Measurements from ENCODE around the gene SLC12A7.

The SLC12A7 gene

GRCh38 chr5:1036504-1037122, 75.2 kb downstream of the SLC12A7 start:
- DNase-seq (ENCODE audit: low read depth): no peak

GRCh38 chr5:1035421-1036405, 76.2 kb downstream of the SLC12A7 start:
- H3K4me3 ChIP-seq (ENCODE audit: low read depth, low read length): no peak overlapping the region
- DNase-seq (ENCODE audit: low read depth): no peak
- TF ChIP-seq CTCF (IDR thresholded peaks at IDR 0.05; ENCODE audit: control insufficient read depth, extremely low read depth, insufficient read depth): no peak

More at GRCh38 chr5:1036504-1037122, 75.2 kb downstream of the SLC12A7 start:
- no peak overlapping the region for H3K4me3 ChIP-seq (ENCODE audit: low read depth, low read length)
- TF ChIP-seq CTCF (IDR thresholded peaks at IDR 0.05; ENCODE audit: control insufficient read depth, extremely low read depth, insufficient read depth): no peak

- DNase-seq (ENCODE audit: low read depth): no peak
- no peak for TF ChIP-seq CTCF (IDR thresholded peaks at IDR 0.05; ENCODE audit: control insufficient read depth, extremely low read depth, insufficient read depth)
- no peak overlapping the region for H3K4me3 ChIP-seq (ENCODE audit: low read depth, low read length)
Observed at GRCh38 chr5:1034986-1035385, 76.9 kb downstream of the SLC12A7 start.

DNA sequence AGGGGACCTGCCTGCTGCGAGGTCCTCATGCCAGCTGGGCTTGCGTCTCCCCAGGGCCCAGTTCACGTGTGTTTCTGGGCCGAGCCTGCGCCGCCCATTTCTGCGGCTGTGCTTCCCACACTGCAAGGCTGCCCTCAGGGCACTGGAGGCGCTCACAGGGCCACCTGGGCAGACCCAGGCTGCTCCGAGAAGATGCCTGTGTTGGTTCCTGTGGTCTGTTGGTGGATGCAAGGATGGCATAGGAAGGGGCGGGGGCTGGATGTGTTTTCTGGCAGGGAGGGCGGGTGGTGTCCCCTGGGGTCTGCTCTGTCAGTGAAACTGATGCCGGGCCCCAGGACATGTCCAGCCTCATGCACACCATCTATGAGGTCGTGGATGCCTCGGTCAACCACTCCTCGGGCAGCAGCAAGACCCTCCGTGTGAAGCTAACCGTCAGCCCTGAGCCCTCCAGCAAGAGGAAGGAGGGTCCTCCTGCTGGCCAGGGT, 77.4 kb downstream of the SLC12A7 start:
- H3K4me3 ChIP-seq (ENCODE audit: low read depth, low read length): no peak overlapping the region
- no peak for TF ChIP-seq CTCF (IDR thresholded peaks at IDR 0.05; ENCODE audit: control insufficient read depth, extremely low read depth, insufficient read depth)
- DNase-seq (ENCODE audit: low read depth): no peak

- no peak overlapping the region for H3K4me3 ChIP-seq (ENCODE audit: low read depth, low read length)
- DNase-seq (ENCODE audit: low read depth): no peak
- no peak for TF ChIP-seq CTCF (IDR thresholded peaks at IDR 0.05; ENCODE audit: control insufficient read depth, extremely low read depth, insufficient read depth)
Observed at GRCh38 chr5:1033606-1034420, 78.0 kb downstream of the SLC12A7 start.

GRCh38 chr5:1033178-1033577, 78.7 kb downstream of the SLC12A7 start:
- TF ChIP-seq CTCF (IDR thresholded peaks at IDR 0.05; ENCODE audit: control insufficient read depth, extremely low read depth, insufficient read depth): no peak
- H3K4me3 ChIP-seq (ENCODE audit: low read depth, low read length): no peak overlapping the region
- DNase-seq (ENCODE audit: low read depth): no peak

Data from LNCaP clone FGC (cell line).